Cardiac fibroblast (primary cell): ENCODE measurements around the gene SIRT6.
"Not testable (repeated sequence)": the region's sequence is repeated elsewhere in the genome, so short reads cannot be mapped to it uniquely, and the experiment has no call there.

Experiments used
- DNase-seq, 2 donors: peaks; one replicate each; pipeline versions ENCODE4 v3.0.0 to v3.0.0-alpha.2; 2010; ENCODE audit warnings: low read depth in 2 of 2
- H3K4me3 ChIP-seq, 2 donors: replicated peaks in 1 of 2; 1 replicate in 1 of 2; 2 replicates in 1 of 2; pipeline ENCODE4 v1.5.1; 2011; ENCODE audit warnings: low read depth in 2 of 2, low read length in 2 of 2, mild to moderate bottlenecking in 2 of 2, moderate library complexity in 1 of 2
- TF ChIP-seq, protein P1 (sequence below): IDR thresholded peaks from one replicate; pipeline ENCODE4 v1.5.1; 2011; ENCODE audit warnings: low read depth, mild to moderate bottlenecking, low read length, inconsistent platforms

SIRT6 gene

DNA sequence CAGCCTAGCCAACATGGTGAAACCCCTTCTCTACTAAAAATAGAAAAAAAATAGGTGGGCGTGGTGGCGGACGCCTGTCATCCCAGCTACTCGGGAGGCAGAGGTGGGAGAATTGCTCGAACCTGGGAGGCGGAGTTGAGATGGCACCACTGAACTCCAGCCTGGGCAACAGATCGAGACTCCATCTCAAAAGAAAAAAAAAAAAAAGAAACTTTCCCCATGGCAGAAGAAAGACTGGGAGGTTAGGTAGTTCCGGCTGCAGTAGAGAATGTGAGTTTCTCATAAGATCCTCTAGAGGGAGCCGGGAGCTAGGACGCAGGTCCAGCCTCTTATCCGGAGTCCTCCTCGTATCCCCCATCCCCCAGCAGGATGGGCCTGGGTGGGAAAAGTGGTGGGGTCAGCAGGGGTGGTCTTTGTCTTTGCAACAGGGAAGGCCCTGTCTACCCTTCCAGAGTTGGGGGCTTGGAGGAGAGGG lies 42.1 kb downstream of the SIRT6 start:
- no peak overlapping the region for H3K4me3 ChIP-seq
- TF ChIP-seq, protein P1, sequence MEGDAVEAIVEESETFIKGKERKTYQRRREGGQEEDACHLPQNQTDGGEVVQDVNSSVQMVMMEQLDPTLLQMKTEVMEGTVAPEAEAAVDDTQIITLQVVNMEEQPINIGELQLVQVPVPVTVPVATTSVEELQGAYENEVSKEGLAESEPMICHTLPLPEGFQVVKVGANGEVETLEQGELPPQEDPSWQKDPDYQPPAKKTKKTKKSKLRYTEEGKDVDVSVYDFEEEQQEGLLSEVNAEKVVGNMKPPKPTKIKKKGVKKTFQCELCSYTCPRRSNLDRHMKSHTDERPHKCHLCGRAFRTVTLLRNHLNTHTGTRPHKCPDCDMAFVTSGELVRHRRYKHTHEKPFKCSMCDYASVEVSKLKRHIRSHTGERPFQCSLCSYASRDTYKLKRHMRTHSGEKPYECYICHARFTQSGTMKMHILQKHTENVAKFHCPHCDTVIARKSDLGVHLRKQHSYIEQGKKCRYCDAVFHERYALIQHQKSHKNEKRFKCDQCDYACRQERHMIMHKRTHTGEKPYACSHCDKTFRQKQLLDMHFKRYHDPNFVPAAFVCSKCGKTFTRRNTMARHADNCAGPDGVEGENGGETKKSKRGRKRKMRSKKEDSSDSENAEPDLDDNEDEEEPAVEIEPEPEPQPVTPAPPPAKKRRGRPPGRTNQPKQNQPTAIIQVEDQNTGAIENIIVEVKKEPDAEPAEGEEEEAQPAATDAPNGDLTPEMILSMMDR = peak; percentile 77
- peak; percentile 77 to 83 for DNase-seq

DNA sequence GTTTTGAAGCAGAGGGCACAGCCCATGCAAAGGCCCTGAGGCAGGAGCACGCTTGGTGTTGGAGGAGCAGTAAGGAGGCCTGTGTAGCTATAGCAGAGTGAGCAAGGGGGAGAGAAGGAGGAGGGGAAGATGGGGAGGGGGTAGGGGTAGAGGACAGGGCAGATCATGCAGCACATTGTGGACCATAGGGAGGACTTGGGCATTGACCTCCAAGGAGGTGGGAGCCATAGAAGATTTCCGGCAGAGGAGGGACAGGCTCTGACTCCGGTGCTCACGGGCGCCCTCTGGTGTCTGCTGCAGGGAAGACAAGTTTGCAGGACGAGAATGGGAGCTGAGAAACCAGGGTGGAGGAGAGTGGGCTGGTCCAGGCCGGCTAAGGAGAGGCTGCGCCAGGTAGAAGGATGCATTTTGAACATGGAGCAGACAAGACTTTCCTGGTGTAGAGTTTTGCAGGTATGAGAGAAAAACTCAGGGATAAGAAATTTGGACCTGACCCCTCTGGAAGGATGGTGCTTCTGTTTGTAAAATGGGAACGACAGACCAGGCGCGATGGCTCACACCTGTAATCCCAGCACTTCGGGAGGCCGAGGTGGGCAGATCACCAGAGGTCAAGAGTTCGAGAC lies 42.6 kb downstream of the SIRT6 start:
- TF ChIP-seq, protein P1 = peak; percentile 94
- no peak overlapping the region for H3K4me3 ChIP-seq
- DNase-seq = peak; percentile 67 to 75

DNA sequence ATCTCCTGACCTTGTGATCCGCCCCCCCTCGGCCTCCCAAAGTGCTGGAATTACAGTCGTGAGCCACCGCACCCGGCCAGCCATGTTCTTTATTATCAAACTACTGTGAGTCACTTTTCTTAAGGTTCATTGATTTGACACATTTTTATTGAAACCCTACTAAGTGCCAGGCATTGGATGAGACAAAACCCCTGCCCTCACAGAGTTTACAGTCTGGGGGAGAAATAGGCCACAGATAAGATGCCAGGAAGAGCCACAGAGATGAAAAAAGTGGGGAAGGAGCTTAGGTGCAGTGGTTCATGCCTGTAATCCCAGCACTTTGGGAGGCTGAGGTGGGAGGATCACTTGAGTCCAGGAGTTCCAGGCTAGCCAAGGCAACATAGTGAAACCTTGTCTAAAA lies 43.9 kb downstream of the SIRT6 start:
- no peak for DNase-seq
- H3K4me3 ChIP-seq = no peak overlapping the region
- TF ChIP-seq, protein P1 = no peak

DNA sequence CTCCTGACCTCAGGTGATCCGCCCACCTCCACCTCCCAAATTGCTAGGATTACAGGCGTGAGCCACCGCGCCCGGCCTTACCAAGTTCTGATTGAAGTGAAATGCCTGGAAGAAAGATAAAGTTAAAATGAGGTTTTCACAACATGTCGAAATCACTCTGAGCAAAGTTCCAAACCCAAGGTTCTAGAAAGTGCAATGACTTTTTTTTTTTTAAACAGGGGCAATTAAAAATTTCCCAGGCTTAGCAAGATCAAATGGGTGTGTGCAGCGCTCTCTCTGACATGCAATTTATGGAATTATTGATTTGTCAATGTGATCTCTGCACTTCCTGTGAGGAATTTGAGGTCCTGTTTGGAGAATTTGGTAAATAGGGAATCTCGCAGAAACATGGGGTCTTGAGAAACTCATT lies 45.7 kb downstream of the SIRT6 start:
- DNase-seq = no peak
- TF ChIP-seq, protein P1 = no peak
- H3K4me3 ChIP-seq = no peak overlapping the region

DNA sequence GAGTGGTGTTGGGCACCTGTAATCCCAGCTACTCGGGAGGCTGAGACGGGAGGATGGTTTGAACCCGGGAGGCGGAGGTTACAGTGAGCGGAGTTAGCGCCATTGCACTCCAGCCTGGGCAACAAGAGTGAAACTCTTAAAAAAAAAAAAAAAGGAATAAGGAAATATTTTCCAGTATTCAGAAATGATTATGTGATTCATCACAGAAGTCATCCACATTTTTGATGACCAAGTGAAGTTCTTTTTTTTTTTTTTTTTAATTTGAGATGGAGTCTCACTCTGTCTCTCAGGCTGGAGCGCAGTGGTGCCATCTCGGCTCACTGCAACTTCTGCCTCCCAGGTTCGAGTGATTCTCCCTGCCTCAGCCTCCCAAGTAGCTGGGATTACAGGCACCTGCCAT lies 47.0 kb downstream of the SIRT6 start:
- not testable (repeated sequence) for DNase-seq

DNA sequence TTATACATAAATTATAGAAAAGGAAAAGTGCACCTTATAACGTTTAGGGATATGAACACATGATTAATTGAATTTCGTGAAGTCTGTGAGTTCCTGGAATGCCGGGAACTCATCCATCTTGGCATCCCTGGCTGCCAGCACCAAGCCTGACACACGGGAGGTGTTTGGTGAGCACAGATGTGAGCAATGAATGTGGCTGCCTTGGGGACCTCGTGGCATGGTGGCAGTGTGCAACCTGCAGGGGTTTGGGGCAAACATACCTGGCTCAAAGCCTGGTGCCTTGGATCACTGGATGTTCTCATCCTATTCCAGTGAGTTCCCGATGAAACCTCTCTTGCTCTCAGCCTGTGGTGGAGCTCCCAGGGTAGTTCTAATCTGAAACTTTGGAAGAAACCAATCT lies 48.0 kb downstream of the SIRT6 start:
- no peak for DNase-seq
- TF ChIP-seq, protein P1 = no peak

More for the DNA sequence above, 47.0 kb downstream of the SIRT6 start:
- H3K4me3 ChIP-seq = not testable (repeated sequence)

DNA sequence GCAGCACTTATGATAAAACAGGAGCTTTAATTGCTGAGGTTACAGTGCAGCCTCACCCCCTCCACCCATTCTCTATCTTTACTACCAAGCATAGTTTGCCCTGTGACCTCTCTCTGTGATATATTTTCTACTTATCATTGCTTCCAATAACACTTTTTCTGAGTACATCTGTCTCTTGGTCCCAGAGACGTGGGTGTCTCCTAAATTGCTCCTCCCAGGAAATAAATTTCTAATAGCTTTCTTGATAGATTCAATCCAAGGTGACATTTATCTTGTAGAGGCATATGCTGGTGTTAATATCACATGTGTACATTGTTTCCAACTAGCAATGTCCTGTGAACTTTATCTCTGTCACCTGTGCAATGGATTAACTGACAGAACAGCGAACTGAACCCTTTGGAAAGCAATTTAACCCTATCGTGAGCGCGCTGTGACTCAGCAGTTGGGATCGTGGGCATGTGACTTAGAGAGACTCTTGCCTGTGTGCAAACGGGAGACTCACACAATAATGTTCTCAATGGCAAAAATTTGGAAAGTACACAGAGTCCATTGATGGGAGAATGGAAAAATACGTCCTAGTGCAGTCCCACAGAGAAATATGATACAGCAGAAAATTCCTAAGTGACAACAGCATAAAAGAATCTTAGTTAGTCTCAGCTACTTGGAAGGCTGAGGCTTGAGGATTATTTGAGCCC lies 51.5 kb downstream of the SIRT6 start:
- no peak overlapping the region for H3K4me3 ChIP-seq
- TF ChIP-seq, protein P1 = no peak
- DNase-seq = peak; percentile 74 to 90

More for the DNA sequence above, 48.0 kb downstream of the SIRT6 start:
- H3K4me3 ChIP-seq = no peak overlapping the region

DNA sequence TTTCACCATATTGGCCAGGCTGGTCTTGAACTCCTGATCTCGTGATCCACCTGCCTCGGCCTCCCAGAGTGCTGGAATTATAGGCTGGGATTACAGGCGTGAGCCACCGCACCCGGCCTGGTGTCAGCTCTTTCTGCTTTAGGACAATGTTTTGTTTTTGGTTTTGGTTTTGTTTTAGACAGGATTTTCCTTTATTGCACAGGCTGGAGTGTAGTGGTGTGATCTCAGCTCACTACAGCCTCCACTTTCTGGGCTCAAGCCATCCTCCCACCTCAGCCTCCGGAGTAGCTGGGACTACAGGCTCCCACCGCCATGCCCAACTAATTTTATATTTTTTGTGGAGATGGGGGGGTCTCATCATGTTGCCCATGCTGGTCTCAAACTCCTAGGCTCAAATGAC lies 53.3 kb downstream of the SIRT6 start:
- not testable (repeated sequence) for H3K4me3 ChIP-seq, DNase-seq

DNA sequence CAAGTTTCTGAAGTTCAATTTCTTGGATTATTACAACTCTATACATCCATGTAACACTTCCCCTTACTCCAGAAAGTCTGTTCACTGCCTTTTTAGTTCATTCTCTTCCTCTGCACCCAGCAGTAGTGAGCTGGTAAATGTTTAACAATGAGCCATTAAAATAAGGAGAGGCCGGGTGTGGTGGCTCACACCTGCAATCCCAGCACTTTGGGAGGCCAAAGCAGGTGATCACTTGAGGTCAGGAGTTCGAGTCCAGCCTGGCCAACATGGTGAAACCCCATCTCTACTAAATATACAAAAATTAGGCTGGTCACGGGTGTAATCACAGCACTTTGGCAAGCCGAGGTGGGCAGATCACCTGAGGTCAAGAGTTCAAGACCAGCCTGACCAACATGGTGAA lies 55.0 kb downstream of the SIRT6 start:
- DNase-seq, H3K4me3 ChIP-seq: not testable (repeated sequence)
